Progenitor cell of endocrine pancreas (in vitro differentiated cells): ENCODE results near the gene AHDC1. TPM values are rescaled to one million over a fixed set of nuclear protein-coding genes. Genes with fewer than 3 reads are reported as not detected.
A peak's percentile ranks its signal among the peaks of the same experiment; 100 is the strongest.

Experiments
- DNase-seq: peaks from one replicate; pipeline ENCODE4 v3.0.0; 2021; ENCODE audit warnings: low spot score; ENCODE audit not compliant: unreplicated experiment
- H3K27ac Mint-ChIP-seq: 2 replicates; pipeline ENCODE4 v1.8.0; 2021; ENCODE audit warnings: mild to moderate bottlenecking, moderate library complexity, mixed read lengths
- H3K27me3 Mint-ChIP-seq: 2 replicates; pipeline ENCODE4 v1.8.0; 2021; ENCODE audit warnings: mixed read lengths
- H3K36me3 Mint-ChIP-seq: 2 replicates; pipeline ENCODE4 v1.8.0; 2022; ENCODE audit warnings: mixed read lengths; ENCODE audit not compliant: insufficient read depth
- H3K4me1 Mint-ChIP-seq: 2 replicates; pipeline ENCODE4 v1.8.0; 2021; ENCODE audit warnings: low read depth, mixed read lengths
- H3K4me3 Mint-ChIP-seq: 2 replicates; pipeline ENCODE4 v1.8.0; 2021; ENCODE audit warnings: low read depth, mild to moderate bottlenecking, moderate library complexity, mixed read lengths
- H3K9me3 Mint-ChIP-seq: 2 replicates; pipeline ENCODE4 v1.8.0; 2021; ENCODE audit warnings: low read depth, mixed read lengths
- total RNA-seq: library from RNA; stranded (reverse); gene quantifications from 2 replicates; pipeline ENCODE4 v1.2.1, GENCODE V29; 2021
- TF ChIP-seq, protein P1 (sequence below): fragments of 200-600 bp; sonication (generic); IDR thresholded peaks from one replicate; pipeline ENCODE4 v1.5.0; 2021; ENCODE audit warnings: antibody characterized with exemption, mild to moderate bottlenecking; ENCODE audit not compliant: unreplicated experiment

AHDC1 gene
- total RNA-seq, 1 donor from 2014 or later = 53.3 TPM

GRCh38 chr1:27509127-27510080 lies 94.5 kb downstream of the AHDC1 start:
- H3K27ac Mint-ChIP-seq = peak overlapping the region; percentile 41
- no peak for DNase-seq
- peaks cover 2% of the 10 kb centered on the region for H3K4me1 Mint-ChIP-seq

DNA sequence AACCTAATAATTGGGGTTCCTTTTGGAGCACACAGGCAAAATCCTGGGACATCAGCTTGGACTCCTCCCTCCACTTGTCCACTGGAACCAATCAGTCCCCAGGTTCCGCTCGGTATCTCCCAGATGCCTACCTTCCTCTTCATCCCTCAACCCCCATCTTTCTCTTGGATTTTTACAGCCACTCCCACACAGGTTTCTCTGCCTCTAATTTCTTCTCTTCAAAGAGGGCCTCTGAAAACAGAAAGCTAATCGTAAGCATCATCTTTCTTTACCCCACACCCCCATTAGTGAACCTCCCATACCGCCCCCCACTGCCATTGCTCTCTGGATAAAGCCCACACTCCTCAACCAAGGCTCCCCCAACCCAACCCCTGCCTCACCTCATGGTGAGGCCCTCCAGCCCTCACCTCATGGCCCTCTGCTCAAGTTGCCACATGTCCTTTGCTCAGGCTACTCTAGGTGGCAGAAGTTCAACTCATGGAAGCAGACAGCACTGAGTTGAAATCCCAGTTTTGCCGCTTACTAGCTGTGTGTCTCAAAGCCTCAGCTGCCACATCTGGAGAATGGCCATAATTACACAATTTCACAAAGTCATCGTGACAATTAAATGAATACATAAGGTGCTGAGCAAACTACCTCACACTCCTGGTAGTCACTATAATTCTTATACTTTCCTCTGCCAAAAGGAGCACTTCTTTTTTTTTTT lies 95.8 kb downstream of the AHDC1 start:
- Mint-ChIP-seq H3K27ac (peak overlapping the region; percentile 34), H3K4me1 (peaks cover 10% of the 10 kb centered on the region), H3K9me3 (no peaks in the 10 kb centered on the region), H3K4me3 (no peak overlapping the region), H3K36me3 (no peaks in the 10 kb centered on the region), H3K27me3 (no peaks in the 10 kb centered on the region)
- TF ChIP-seq, protein P1, sequence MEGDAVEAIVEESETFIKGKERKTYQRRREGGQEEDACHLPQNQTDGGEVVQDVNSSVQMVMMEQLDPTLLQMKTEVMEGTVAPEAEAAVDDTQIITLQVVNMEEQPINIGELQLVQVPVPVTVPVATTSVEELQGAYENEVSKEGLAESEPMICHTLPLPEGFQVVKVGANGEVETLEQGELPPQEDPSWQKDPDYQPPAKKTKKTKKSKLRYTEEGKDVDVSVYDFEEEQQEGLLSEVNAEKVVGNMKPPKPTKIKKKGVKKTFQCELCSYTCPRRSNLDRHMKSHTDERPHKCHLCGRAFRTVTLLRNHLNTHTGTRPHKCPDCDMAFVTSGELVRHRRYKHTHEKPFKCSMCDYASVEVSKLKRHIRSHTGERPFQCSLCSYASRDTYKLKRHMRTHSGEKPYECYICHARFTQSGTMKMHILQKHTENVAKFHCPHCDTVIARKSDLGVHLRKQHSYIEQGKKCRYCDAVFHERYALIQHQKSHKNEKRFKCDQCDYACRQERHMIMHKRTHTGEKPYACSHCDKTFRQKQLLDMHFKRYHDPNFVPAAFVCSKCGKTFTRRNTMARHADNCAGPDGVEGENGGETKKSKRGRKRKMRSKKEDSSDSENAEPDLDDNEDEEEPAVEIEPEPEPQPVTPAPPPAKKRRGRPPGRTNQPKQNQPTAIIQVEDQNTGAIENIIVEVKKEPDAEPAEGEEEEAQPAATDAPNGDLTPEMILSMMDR = no peak
- DNase-seq = no peak

More at GRCh38 chr1:27509127-27510080, 94.5 kb downstream of the AHDC1 start:
- Mint-ChIP-seq H3K27me3 (no peaks in the 10 kb centered on the region), H3K9me3 (no peaks in the 10 kb centered on the region), H3K36me3 (no peaks in the 10 kb centered on the region), H3K4me3 (no peak overlapping the region)
- TF ChIP-seq, protein P1 = no peak

- TF ChIP-seq, protein P1 = no peak
- Mint-ChIP-seq H3K27me3 (no peaks in the 10 kb centered on the region), H3K4me3 (no peak overlapping the region), H3K9me3 (no peaks in the 10 kb centered on the region), H3K4me1 (peaks cover 12% of the 10 kb centered on the region), H3K36me3 (no peaks in the 10 kb centered on the region), H3K27ac (no peak overlapping the region)
- DNase-seq = no peak
Measured at GRCh38 chr1:27506703-27507102, 97.2 kb downstream of the AHDC1 start.

DNA sequence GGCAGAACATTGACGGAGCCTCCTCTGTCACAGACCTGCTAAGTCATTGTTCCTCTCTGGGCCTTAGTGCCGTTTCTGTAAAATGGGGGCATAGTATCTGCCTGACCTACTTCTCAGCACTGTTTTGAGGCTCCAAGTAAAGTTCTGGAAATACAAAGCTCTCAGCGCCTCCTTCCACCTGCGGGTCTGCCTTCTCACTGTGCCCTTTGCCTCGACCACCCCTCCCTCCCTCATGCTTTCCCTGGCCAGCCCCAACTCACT lies 98.6 kb downstream of the AHDC1 start:
- TF ChIP-seq, protein P1 = no peak
- H3K27me3 Mint-ChIP-seq = no peaks in the 10 kb centered on the region
- peak overlapping the region; percentile 74 for H3K27ac Mint-ChIP-seq
- H3K4me3 Mint-ChIP-seq = no peak overlapping the region
- H3K4me1 Mint-ChIP-seq = peaks cover 12% of the 10 kb centered on the region
- H3K36me3 Mint-ChIP-seq = no peaks in the 10 kb centered on the region
- no peak for DNase-seq
- H3K9me3 Mint-ChIP-seq = no peaks in the 10 kb centered on the region

- peaks cover 12% of the 10 kb centered on the region for H3K4me1 Mint-ChIP-seq
- no peak for DNase-seq
- no peak overlapping the region for H3K4me3 Mint-ChIP-seq
- H3K36me3 Mint-ChIP-seq = no peaks in the 10 kb centered on the region
- H3K27ac Mint-ChIP-seq = peak overlapping the region; percentile 74
- H3K9me3 Mint-ChIP-seq = no peaks in the 10 kb centered on the region
- H3K27me3 Mint-ChIP-seq = no peaks in the 10 kb centered on the region
- TF ChIP-seq, protein P1 = no peak
Measured at GRCh38 chr1:27504588-27505419, 99.1 kb downstream of the AHDC1 start.
